SH-SY5Y (cell line): ENCODE results near the gene HLA-DRB5.

Experiments
- GATA2 ChIP-seq: IDR thresholded peaks from 2 replicates; pipeline ENCODE4 v1.6.1; 2011; ENCODE audit warnings: mild to moderate bottlenecking, low read depth, low read length
- GATA3 ChIP-seq: IDR thresholded peaks from 2 replicates; pipeline ENCODE4 v1.6.1; 2011; ENCODE audit warnings: low read depth, mild to moderate bottlenecking, low read length, moderate library complexity

- TF ChIP-seq GATA2 (no peak), GATA3 (no peak)
These were observed 7.6 kb downstream of the HLA-DRB5 start for GRCh38 chr6:32522302-32523047.
